Breast epithelium (tissue), 3 donors: ENCODE results near the gene NCOA5.

Experiments
- POLR2A ChIP-seq: fragments of 450-650 bp; IDR thresholded peaks from one replicate; pipeline ENCODE4 v1.6.1; 2016; ENCODE audit warnings: antibody characterized with exemption, mild to moderate bottlenecking, moderate library complexity
- POLR2AphosphoS5 ChIP-seq, 3 donors: sonication (generic); formaldehyde crosslinking; IDR thresholded peaks; one replicate each; pipeline ENCODE4 v1.6.1; 2017; ENCODE audit warnings: antibody characterized with exemption in 3 of 3
- TF ChIP-seq, protein P1 (sequence below), 3 donors: fragments of 450-650 bp; IDR thresholded peaks; one replicate each; pipeline ENCODE4 v1.5.1; 2016 to 2017; ENCODE audit warnings: antibody characterized with exemption in 3 of 3, mild to moderate bottlenecking in 3 of 3, moderate library complexity in 3 of 3

DNA sequence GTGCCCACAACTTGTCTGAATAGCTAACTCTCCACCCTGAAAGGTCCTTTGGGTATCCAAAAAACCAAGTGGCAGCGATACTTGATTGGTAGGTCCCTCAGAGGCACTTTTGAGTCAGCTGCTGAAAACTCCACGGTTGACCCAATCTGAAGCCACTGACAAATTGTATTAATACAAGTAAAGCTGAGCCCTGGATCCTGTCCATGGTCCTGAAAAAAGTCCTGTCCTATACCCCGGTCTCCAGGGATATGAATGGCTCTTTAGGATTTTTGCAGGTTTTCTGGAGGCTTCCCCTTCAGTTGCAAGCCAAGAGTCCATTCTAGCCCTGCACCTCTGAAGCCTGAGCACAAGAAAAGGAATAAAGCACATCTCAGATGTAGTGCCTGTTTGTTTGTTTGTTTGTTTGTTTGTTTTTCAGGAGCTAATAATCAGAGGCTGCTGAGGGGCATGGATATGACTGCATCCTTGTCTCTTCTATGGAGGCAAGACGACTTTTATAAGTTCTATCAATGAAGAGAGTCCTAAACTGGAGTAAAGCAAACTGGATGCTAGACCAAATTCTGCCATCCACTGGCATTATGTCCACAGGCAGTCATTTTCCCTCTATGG, 62.4 kb downstream of the NCOA5 start:
- no peak for TF ChIP-seq POLR2AphosphoS5 (IDR thresholded peaks at IDR 0.05)
- no peak for TF ChIP-seq POLR2A
- TF ChIP-seq, protein P1, sequence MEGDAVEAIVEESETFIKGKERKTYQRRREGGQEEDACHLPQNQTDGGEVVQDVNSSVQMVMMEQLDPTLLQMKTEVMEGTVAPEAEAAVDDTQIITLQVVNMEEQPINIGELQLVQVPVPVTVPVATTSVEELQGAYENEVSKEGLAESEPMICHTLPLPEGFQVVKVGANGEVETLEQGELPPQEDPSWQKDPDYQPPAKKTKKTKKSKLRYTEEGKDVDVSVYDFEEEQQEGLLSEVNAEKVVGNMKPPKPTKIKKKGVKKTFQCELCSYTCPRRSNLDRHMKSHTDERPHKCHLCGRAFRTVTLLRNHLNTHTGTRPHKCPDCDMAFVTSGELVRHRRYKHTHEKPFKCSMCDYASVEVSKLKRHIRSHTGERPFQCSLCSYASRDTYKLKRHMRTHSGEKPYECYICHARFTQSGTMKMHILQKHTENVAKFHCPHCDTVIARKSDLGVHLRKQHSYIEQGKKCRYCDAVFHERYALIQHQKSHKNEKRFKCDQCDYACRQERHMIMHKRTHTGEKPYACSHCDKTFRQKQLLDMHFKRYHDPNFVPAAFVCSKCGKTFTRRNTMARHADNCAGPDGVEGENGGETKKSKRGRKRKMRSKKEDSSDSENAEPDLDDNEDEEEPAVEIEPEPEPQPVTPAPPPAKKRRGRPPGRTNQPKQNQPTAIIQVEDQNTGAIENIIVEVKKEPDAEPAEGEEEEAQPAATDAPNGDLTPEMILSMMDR (IDR thresholded peaks at IDR 0.05), result no peak
